Fibroblast of skin of left quadriceps (primary cell): ENCODE measurements around the gene PAPOLB.
A peak's percentile ranks its signal among the peaks of the same experiment; 100 is the strongest.

Experiments used
- DNase-seq, 2 experiments: peaks; one replicate each; pipeline ENCODE4 v3.0.0-alpha.2; 2013; ENCODE audit warnings: low read depth in 2 of 2

Gene PAPOLB

GRCh38 chr7:4878336-4879335, 16.8 kb upstream of the PAPOLB start:
- no peak for DNase-seq

GRCh38 chr7:4876586-4876985, 14.8 kb upstream of the PAPOLB start:
- DNase-seq, result no peak

- no peak for DNase-seq
Measured at GRCh38 chr7:4875391-4875790, 13.6 kb upstream of the PAPOLB start.

GRCh38 chr7:4873071-4873944, 11.5 kb upstream of the PAPOLB start:
- DNase-seq, result no peak

GRCh38 chr7:4871930-4872675, 10.3 kb upstream of the PAPOLB start:
- no peak for DNase-seq

- no peak for DNase-seq
Measured at GRCh38 chr7:4871056-4871680, 9.3 kb upstream of the PAPOLB start.

- DNase-seq, result no peak
Measured at GRCh38 chr7:4868493-4868892, 6.7 kb upstream of the PAPOLB start.

- DNase-seq, result no peak
Measured at GRCh38 chr7:4866528-4867496, 5.0 kb upstream of the PAPOLB start.

- no peak for DNase-seq
Measured at GRCh38 chr7:4862156-4862555, 326 bp upstream of the PAPOLB start.

- no peak for DNase-seq
Measured at GRCh38 chr7:4861227-4861626, 603 bp downstream of the PAPOLB start.

- DNase-seq, result no peak
Measured at GRCh38 chr7:4857189-4857588, 4.6 kb downstream of the PAPOLB start.

- no peak for DNase-seq
Measured at GRCh38 chr7:4856336-4857057, 5.3 kb downstream of the PAPOLB start.

- no peak for DNase-seq
Measured at GRCh38 chr7:4854916-4855315, 6.9 kb downstream of the PAPOLB start.

- DNase-seq, result no peak
Measured at GRCh38 chr7:4851459-4852422, 10.1 kb downstream of the PAPOLB start.

GRCh38 chr7:4850262-4850795, 11.5 kb downstream of the PAPOLB start:
- no peak for DNase-seq

GRCh38 chr7:4849390-4849789, 12.4 kb downstream of the PAPOLB start:
- DNase-seq, result peak in 1 of 2 experiments; percentile 4

- no peak for DNase-seq
Measured at GRCh38 chr7:4845740-4846142, 16.1 kb downstream of the PAPOLB start.
